Fibroblast of lung (primary cell): ENCODE data around the gene CTNND2.

Experiments
- EZH2 ChIP-seq: IDR thresholded peaks from 2 replicates; pipeline ENCODE4 v1.5.1; 2012; ENCODE audit warnings: low read length, control low read depth, mild to moderate bottlenecking; ENCODE audit errors: missing control alignments
- TF ChIP-seq, protein P1 (sequence below), 2 donors: IDR thresholded peaks in 1 of 2; conservative IDR thresholded peaks in 1 of 2; 1 replicate in 1 of 2; 2 replicates in 1 of 2; pipeline ENCODE4 v1.5.1; 2011 to 2012; ENCODE audit warnings: low read length in 2 of 2, control low read depth in 1 of 2, inconsistent platforms in 1 of 2, low read depth in 1 of 2, mild to moderate bottlenecking in 1 of 2

DNA sequence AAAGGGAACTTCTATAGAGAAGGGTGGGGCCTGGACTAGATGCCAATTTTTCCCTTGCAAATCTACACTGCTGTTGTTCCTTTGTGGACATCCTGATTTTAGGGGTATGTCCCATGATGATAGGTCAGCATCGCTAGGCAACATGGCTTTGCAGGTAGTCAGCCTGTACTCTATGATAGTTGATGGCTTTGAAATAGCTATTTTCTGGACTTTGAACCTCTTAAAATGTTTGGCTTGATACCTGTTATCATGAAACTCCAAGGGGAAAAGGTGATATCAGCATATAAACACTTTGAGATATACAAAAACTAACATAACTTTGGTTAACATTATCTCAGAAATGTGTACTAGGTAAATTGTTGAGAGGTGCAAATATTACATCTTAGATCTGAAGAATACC is 533.2 kb downstream of the CTNND2 start:
- TF ChIP-seq, protein P1, sequence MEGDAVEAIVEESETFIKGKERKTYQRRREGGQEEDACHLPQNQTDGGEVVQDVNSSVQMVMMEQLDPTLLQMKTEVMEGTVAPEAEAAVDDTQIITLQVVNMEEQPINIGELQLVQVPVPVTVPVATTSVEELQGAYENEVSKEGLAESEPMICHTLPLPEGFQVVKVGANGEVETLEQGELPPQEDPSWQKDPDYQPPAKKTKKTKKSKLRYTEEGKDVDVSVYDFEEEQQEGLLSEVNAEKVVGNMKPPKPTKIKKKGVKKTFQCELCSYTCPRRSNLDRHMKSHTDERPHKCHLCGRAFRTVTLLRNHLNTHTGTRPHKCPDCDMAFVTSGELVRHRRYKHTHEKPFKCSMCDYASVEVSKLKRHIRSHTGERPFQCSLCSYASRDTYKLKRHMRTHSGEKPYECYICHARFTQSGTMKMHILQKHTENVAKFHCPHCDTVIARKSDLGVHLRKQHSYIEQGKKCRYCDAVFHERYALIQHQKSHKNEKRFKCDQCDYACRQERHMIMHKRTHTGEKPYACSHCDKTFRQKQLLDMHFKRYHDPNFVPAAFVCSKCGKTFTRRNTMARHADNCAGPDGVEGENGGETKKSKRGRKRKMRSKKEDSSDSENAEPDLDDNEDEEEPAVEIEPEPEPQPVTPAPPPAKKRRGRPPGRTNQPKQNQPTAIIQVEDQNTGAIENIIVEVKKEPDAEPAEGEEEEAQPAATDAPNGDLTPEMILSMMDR (conservative IDR thresholded peaks at IDR 0.05 in 1 of 2, IDR thresholded peaks at IDR 0.05 in 1 of 2; ENCODE audit: low read depth in 1 of 2, low read length in 2 of 2), result no peak
- no peak for TF ChIP-seq EZH2
